Smooth muscle cell (in vitro differentiated cells): ENCODE measurements around the gene AHSA1. TPM values are rescaled to one million over a fixed set of nuclear protein-coding genes. Genes with fewer than 3 reads are reported as not detected.

Source experiments
- DNase-seq: peaks from one replicate; lab custom pipeline; 2025; ENCODE audit not compliant: unreplicated experiment; lab: John Stamatoyannopoulos, UW
- H2AFZ ChIP-seq: fragments of 200-600 bp; sonication (generic); 2 replicates; pipeline ENCODE4 v1.6.0; 2016; ENCODE audit warnings: antibody characterized with exemption, low read depth, mild to moderate bottlenecking
- H3F3A ChIP-seq: fragments of 200-600 bp; sonication (generic); 2 replicates; pipeline ENCODE4 v1.6.0; 2017; ENCODE audit warnings: antibody characterized with exemption, low read depth
- H3K27ac ChIP-seq: fragments of 200-600 bp; sonication (generic); 2 replicates; pipeline ENCODE4 v1.5.1; 2016; ENCODE audit warnings: low read depth, mild to moderate bottlenecking
- H3K27me3 ChIP-seq: fragments of 200-600 bp; sonication (generic); 2 replicates; pipeline ENCODE4 v1.6.1; 2016; ENCODE audit warnings: low read depth, mild to moderate bottlenecking
- H3K36me3 ChIP-seq: fragments of 200-600 bp; sonication (generic); 2 replicates; pipeline ENCODE4 v1.5.1; 2016; ENCODE audit warnings: low read depth
- H3K4me1 ChIP-seq: fragments of 200-600 bp; sonication (generic); 2 replicates; pipeline ENCODE4 v1.5.1; 2016; ENCODE audit warnings: low read depth
- H3K4me2 ChIP-seq: fragments of 200-600 bp; sonication (generic); 2 replicates; pipeline ENCODE4 v1.6.0; 2016; ENCODE audit warnings: mild to moderate bottlenecking
- H3K4me3 ChIP-seq: fragments of 200-600 bp; sonication (generic); 2 replicates; pipeline ENCODE4 v1.5.1; 2016; ENCODE audit warnings: mild to moderate bottlenecking
- H3K79me2 ChIP-seq: fragments of 200-600 bp; sonication (generic); 2 replicates; pipeline ENCODE4 v1.6.0; 2016; ENCODE audit warnings: low read depth, mild to moderate bottlenecking
- H3K9ac ChIP-seq: fragments of 200-600 bp; sonication (generic); 2 replicates; pipeline ENCODE4 v1.6.0; 2016; ENCODE audit warnings: low read depth
- H3K9me3 ChIP-seq: fragments of 200-600 bp; sonication (generic); replicated peaks from 2 replicates; pipeline ENCODE4 v1.5.1; 2016; ENCODE audit warnings: low read depth
- H4K20me1 ChIP-seq: fragments of 200-600 bp; sonication (generic); 2 replicates; pipeline ENCODE4 v1.6.0; 2016; ENCODE audit warnings: low read depth
- WGBS: methylation state at CpG from one replicate; pipeline ENCODE4 v1.1.7; 2016; ENCODE audit warnings: low lambda C conversion rate; 5-methylcytosine and 5-hydroxymethylcytosine counted together
- polyA plus RNA-seq: library from polyadenylated mRNA; unstranded; fragments of >200 nt; fragmentation: Nextera tagmentation; extraction: Ambion mirVana; gene quantifications from 2 replicates; pipeline ENCODE4 v1.2.1, GENCODE V29; 2016
- total RNA-seq: library from RNA; depleted of rRNA; stranded (reverse); fragments of >200 nt; gene quantifications from 2 replicates; pipeline ENCODE4 v1.2.3, GENCODE V29; 2014
- TF ChIP-seq, protein P1 (sequence below): fragments of 200-600 bp; sonication (generic); IDR thresholded peaks from 2 replicates; pipeline ENCODE4 v1.5.1; 2017; ENCODE audit warnings: borderline replicate concordance, mild to moderate bottlenecking, antibody characterized with exemption; ENCODE audit not compliant: insufficient read depth, poor library complexity, severe bottlenecking

AHSA1 gene
- total and polyA plus RNA-seq, 2 experiments from 2014 or later, result 88.5 to 92.8 TPM

DNA sequence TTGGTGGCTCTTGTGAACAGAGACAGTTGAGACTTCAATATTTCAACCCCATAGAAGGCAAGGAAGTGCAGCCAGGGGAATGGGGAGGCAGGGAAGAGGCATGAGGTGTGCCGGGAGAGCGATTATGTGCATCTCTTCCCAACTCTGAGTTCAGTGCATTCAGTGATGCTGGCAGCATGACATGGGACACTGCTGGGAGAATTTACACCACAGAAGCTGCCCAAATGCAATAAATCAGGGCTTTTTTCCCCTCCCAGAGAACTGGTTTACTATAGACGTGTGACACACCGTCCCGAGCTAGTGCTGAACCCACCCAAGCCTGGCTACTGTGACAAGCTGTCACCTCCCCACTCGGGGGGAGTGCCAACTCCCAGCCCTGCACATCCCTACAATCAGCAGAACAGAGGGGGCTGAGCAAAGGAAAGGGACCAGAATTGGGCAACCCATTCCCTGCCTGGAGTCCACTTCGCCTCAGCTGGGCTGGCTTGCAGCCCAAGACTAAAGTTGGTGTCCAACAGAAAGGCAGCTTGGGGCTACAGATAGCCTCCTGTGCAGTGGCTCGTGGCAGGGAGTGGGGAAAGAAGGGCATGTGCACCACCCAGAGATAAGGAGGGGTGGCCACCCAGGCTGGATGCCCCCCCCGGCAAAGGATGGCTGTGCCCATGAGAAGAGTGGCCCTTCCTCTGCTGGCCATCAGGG, 16.7 kb downstream of the AHSA1 start:
- no peaks in the 10 kb centered on the region for H3K4me1 ChIP-seq
- H3K4me2 ChIP-seq, result no peak overlapping the region
- H3K4me3 ChIP-seq, result no peak overlapping the region
- no peak overlapping the region for H2AFZ ChIP-seq
- TF ChIP-seq, protein P1, sequence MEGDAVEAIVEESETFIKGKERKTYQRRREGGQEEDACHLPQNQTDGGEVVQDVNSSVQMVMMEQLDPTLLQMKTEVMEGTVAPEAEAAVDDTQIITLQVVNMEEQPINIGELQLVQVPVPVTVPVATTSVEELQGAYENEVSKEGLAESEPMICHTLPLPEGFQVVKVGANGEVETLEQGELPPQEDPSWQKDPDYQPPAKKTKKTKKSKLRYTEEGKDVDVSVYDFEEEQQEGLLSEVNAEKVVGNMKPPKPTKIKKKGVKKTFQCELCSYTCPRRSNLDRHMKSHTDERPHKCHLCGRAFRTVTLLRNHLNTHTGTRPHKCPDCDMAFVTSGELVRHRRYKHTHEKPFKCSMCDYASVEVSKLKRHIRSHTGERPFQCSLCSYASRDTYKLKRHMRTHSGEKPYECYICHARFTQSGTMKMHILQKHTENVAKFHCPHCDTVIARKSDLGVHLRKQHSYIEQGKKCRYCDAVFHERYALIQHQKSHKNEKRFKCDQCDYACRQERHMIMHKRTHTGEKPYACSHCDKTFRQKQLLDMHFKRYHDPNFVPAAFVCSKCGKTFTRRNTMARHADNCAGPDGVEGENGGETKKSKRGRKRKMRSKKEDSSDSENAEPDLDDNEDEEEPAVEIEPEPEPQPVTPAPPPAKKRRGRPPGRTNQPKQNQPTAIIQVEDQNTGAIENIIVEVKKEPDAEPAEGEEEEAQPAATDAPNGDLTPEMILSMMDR, result no peak
- no peak for DNase-seq
- no peaks in the 10 kb centered on the region for H3K36me3 ChIP-seq
- no peaks in the 10 kb centered on the region for H3K79me2 ChIP-seq
- no peak overlapping the region for H3K9ac ChIP-seq
- no peak overlapping the region for H3K27ac ChIP-seq
- no peaks in the 10 kb centered on the region for H4K20me1 ChIP-seq
- H3F3A ChIP-seq, result no peaks in the 10 kb centered on the region
- WGBS, result 79% methylated on average over 9 of the region's 9 CpGs
- no peaks in the 10 kb centered on the region for H3K9me3 ChIP-seq
- no peaks in the 10 kb centered on the region for H3K27me3 ChIP-seq

- Histone ChIP-seq H3K9ac (no peak overlapping the region), H3K4me3 (no peak overlapping the region), H3K4me2 (no peak overlapping the region), H2AFZ (no peak overlapping the region), H3K4me1 (no peaks in the 10 kb centered on the region), H3F3A (no peaks in the 10 kb centered on the region), H3K27ac (no peak overlapping the region), H3K27me3 (no peaks in the 10 kb centered on the region), H3K9me3 (no peaks in the 10 kb centered on the region), H3K36me3 (no peaks in the 10 kb centered on the region), H4K20me1 (no peaks in the 10 kb centered on the region), H3K79me2 (no peaks in the 10 kb centered on the region)
- no peak for DNase-seq
- WGBS, result 93% methylated on average over 35 of the region's 35 CpGs
- TF ChIP-seq, protein P1, result no peak
Measured at GRCh38 chr14:77475432-77476115, 17.7 kb downstream of the AHSA1 start.

- Histone ChIP-seq H3K4me3 (no peak overlapping the region), H3F3A (no peaks in the 10 kb centered on the region), H3K79me2 (no peaks in the 10 kb centered on the region), H3K4me2 (no peak overlapping the region), H2AFZ (no peak overlapping the region), H3K9ac (no peak overlapping the region), H4K20me1 (no peaks in the 10 kb centered on the region), H3K9me3 (no peaks in the 10 kb centered on the region), H3K36me3 (no peaks in the 10 kb centered on the region), H3K27me3 (no peaks in the 10 kb centered on the region), H3K27ac (no peak overlapping the region), H3K4me1 (no peaks in the 10 kb centered on the region)
- 97% methylated on average over 5 of the region's 5 CpGs for WGBS
- TF ChIP-seq, protein P1, result no peak
- DNase-seq, result no peak
Measured at GRCh38 chr14:77478029-77478428, 20.1 kb downstream of the AHSA1 start.

- no peak for DNase-seq
- WGBS, result 92% methylated on average over 1 of the region's 1 CpG
- Histone ChIP-seq H3K4me2 (no peak overlapping the region), H3K9ac (no peak overlapping the region), H3K9me3 (no peaks in the 10 kb centered on the region), H3K4me3 (no peak overlapping the region), H3F3A (no peaks in the 10 kb centered on the region), H4K20me1 (no peaks in the 10 kb centered on the region), H3K4me1 (no peaks in the 10 kb centered on the region), H3K27me3 (no peaks in the 10 kb centered on the region), H3K36me3 (no peaks in the 10 kb centered on the region), H3K79me2 (no peaks in the 10 kb centered on the region), H2AFZ (no peak overlapping the region), H3K27ac (no peak overlapping the region)
- TF ChIP-seq, protein P1, result no peak
Measured at GRCh38 chr14:77478796-77479195, 20.9 kb downstream of the AHSA1 start.
